HG02840 (cell line): ENCODE measurements around the gene ELFN1.
"Not testable (repeated sequence)": the region's sequence is repeated elsewhere in the genome, so short reads cannot be mapped to it uniquely, and the experiment has no call there.

Source experiments
- ATAC-seq: cut with Tn5 transposase; IDR thresholded peaks from one replicate; pipeline ENCODE4 v1.9.1; 2021; ENCODE audit warnings: mild to moderate bottlenecking, moderate library complexity, moderate number of reproducible peaks; ENCODE audit not compliant: unreplicated experiment, low FRiP score

Gene ELFN1

DNA sequence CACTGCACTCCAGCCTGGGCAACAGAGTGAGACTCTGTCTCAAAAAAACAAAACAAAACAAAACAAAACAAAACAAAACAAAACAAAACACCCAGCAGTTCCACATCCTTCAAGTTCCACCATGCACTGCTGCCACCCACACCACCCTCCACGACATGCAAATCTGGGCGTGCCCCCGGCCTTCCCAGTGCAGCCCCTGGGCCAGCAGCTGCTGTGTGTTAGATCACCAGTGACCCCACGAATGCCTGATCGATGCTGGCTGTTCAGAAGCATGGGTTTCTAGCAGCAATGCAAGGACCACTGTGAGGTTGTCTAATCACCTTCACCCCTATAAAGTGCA, 36.3 kb downstream of the ELFN1 start:
- no peak for ATAC-seq

DNA sequence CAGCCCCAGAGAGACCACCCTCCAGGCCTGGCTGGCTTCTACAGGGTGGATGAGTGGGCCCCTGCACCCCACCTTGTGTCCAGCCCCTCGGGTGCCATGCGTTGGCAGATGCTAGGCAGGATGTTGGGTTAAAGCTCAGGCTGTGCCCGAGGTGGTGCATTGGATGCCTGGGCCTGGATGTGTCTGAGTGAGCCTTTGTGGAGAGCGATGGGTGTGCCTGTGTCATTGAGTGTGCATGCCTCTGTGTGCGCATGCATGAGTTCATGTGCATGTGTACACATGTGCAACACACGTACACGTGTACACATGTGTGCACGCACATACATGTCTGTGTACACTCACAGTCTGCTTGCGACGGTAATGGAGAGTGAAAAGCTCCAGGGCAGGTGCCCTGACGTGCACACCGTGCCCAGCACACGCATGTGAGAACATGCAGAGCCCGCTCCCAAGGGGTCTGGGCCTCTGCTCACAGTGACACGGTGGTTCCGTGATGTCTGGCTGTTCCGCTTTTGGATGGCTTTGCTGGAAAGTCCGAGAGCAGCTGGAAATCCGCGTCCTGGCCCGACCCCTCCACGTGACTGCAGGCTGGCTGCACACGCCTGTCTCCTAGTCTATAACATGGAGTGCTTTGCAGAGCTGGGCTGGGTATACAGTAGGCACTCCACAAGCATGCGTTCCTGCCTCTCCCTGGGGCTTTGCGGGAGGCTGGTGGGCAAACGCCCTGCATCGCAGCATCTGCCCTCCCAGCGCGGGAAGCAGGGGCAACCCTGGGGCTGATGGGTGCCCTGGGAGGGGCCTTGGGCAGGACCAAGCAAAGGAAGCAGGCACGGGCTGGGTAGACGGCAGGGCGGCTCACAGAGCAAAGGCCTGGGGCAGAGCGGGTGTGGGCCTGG, 36.9 kb downstream of the ELFN1 start:
- no peak for ATAC-seq

DNA sequence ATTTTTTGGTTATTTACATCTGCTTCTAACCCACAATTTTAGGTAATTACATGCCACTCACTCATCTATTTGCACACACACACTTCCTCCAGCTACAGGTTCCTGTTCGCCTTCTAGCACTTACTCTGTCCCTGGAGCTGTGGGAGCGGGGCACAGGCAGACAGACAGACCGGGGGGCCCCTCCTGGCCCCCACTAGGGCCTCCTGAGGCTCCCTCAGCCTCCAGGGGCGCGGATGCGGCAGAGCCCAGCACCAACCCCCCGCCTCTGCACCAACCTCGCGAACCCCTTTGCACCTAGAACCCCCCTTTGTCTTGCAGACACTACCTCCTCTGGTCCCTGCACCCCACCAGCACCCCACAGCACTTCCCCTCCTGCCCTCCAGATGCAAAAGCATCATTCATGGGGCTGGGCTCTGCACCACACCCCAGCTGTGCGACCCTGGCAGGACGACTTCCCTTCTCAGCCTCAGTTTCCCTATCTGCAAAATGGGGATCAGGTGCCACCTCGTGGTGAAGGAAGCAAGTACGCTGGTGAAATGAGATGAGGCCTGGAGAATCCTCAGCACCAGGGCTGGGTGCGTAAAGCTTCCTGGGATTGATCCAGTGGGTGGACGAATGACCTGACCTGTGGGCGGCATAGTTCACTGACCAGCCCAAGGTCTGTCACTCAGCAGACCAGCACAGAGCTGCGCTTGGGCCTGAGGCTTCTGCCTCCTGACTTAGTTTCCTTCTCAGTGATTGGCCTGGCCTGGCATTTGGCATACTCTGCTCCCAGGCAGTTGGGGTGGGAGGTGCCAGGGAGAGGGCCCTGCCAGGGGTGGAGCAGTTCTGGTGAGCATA, 37.9 kb downstream of the ELFN1 start:
- no peak for ATAC-seq

DNA sequence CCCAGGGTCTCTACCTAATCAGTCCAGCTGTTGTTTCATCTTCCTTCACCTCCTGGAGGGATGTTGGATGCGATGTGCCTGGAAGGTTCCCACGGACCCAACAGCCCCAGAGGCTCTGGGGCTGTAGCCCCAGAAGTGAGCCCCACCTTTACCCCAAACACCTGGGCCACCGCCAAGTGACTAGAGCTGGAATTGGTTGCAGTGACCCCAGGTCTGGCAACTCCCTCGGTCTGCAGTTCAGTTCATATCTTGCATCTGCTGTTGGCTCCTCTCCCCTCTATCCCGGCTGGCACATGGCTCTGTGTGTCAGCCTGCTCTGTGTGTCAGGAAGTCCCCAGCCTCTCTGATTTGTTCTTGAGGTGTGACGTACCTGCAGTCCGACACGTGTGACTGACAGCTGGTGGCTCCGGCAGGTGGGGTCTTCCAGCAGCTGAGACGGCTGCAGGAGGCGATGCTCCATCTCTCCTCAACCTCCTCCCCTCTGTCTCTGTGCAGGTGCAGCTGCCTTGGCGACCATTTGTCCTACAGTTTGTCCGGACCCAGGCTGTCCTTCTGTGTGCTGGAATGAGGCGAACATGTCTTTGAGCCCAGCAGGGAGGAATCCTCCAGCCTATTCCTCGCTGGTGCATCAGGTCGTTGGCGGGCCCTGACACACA, 38.6 kb downstream of the ELFN1 start:
- ATAC-seq, result no peak

DNA sequence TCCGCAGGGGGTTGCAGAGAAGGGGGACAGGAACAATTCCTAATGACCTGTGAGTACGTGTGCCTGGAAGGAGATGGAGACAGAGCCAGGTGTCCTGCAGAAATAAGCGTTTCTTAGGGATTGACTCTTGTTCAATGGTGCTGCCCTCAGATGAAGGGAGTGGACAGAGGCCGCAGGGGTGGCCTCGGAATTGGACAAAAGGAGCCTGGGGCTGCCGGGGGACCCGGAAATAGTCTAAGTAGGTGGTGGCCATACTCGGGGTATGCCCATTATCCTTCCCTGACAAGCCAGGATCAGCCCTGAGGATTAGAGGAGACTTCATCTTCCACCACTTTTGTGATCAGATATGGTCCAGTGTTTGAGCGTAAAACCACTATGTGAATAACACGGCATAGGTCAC, 39.2 kb downstream of the ELFN1 start:
- ATAC-seq, result no peak

DNA sequence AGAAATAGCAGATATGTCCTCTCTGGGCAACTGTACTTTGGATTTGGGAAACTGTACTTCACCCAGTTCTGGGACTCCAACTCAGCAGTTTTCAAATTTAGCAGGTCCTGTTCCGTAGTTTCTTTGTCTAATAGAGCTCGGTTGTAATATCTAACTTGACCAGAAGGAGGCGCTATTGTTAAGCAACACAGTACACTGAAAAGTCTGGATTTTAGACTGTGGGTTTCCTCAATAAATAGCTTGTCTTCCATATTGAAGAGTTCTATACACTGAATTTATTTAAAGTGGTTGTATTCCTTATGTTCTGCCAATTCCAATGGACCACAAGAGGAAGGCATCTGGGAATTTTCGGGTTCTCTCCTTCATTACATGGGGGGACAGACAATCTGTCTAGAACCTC, 39.8 kb downstream of the ELFN1 start:
- no peak for ATAC-seq

DNA sequence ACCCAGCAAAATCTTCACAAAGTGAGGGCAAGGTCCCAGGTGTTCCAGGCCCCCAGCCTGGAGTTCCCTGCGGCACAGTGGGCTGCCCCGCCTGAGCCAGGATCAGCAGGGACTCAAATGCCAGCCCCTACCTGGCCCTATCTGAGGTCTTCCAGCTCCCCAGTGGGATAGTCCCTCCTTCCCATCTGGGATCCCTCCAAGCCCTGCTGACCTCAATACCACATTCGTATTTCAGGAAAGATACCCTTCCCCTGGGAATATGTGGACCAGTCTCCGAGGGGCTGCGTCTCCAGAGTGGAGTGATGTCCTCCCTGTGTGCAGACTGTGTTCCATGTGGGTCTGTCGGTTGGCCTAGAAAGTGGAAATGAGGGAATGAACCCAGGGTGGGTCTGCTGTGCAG, 40.9 kb downstream of the ELFN1 start:
- no peak for ATAC-seq

DNA sequence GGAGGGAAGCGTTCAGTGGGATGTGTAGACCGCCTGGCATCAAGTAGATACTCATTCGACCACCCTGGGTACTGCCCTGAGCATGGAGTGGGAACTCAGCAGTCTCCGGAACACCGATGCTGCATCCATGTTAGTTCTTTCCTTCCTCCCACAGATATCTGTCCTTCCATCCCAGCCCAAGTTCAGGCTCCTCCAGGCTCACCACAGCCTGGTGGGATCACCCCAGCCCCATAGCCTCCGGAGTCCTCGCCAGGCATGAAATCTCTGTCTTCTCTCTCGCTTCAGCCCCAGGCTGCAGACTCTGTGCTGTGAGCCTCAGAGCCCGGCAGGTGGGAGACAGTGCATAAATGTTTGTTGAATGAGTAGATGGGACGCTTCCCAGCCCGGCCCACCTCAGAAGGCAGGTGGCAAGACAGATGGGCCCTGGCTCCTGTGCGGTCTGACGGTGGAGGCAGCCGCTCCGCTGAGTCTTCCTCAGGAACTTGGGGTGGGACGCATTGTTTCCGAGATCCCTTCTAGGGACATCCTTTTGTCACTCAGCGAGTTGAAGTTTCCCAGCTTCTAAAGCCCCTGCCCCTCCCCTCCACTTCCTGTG, 42.9 kb downstream of the ELFN1 start:
- ATAC-seq, result no peak

DNA sequence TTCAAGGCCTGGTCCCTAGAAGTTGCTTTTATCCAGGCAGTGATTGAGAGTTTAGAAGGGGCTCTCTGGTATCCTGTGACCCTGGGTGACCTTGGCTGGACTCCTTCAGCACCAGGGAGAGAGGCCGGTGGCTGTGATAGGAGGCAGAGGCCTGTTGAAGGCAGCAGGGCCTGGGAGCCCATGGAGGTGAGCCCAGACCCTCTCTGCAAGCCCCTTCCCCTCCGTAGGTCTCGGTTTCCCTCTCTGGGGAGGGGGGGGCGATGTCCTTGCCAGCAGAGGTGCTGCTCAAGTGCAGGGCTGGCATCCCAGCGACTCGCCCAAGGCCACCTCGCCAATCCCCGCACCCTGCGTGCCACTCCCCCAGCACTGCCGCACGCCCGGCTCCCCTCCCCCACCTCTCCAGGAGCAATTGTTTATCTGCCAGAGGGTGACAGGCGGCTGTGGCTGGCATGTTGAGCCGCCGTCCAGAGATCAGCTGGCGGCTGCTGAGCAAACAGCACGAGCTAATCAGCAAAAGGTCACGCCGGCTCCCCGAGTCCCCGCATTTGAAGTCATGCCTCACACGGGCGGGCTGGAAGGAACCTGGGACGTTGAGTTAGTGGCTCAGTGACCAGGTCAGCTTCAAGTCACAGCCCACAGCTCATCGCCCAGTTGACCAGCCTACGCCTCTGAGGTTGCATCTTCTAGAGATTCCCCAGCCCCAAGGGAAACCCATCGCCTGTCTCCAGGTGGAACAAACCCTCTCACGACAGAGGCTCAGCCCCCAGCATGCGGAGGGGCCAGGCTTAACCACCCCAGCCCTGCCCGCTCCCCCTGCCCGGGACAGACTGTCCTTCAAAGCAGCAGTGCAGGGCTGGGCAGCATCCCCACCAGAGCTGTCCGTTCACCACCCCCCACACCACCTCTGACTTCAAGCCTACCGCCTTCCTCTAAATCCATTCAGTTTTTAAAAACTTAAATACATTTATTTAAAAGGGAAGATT, 43.7 kb downstream of the ELFN1 start:
- ATAC-seq, result no peak

DNA sequence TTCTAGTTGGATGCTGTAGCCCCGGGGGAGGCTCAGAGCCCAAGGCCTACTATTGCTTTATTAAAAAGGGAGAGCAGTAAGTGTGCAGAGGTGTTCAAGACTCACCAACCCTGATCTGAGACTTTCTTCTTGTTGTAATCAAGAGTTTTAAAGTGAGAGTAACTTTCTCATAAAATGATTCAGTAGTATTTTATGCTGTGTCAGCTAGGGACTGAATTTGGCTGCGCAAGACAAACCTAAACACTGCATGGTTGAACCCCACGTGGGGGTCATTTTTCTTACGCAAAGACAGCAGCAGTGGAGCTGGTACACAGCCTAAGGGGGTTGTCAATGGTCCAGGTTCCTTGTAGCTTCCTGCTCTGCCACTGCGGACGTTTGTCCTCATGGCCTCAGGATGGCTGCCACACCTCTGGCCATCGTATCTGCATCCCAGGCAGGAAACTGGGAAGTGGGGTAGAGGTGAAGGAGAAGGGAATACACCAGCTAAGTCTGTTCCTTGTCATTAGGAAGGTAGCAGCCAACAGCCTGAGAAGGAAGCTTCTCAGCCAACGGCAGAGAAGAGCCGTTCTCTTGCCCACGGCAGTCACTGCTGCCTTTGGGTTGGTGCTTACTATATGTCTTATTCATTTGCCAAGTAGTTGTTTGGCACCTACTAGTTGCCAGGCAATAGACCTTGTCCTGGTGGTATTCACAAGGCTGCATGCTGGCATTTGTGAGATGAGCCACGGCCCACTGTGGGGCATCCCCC, 44.7 kb downstream of the ELFN1 start:
- ATAC-seq, result no peak

DNA sequence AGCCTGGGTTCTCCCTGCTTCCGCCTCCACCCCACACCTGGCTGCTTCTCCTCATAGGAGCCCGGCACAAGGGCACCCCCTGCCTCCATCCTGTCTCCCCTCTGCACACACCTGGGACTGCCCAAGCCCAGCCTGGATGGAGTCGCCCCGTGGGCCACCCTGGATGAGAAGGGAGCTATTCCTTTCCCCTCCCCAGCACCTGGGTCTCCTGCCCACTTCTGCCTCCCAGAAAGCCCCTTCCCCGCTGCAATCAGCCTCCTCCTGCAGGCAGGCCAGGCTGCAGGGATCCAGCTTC, 45.2 kb downstream of the ELFN1 start:
- no peak for ATAC-seq

DNA sequence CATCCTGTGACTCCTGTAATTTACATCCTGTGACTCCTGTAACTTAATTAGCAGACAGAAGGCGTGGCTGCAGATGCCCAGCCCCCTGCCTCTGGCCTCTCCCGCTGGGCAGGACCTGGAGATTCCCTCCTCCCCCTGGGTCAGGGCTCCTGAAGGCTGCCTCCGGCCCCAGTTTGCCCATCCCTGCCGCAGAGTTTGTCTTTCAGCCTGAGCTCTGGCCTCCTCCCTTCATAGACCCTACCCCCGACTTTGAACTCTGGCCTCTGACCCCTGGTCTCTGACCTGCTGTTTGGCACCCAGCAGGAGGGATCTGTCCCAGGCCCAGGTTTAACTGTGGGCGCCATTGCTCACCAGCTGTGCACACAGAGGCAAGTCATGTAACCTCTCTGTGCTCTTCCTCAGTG, 45.6 kb downstream of the ELFN1 start:
- ATAC-seq, result no peak

DNA sequence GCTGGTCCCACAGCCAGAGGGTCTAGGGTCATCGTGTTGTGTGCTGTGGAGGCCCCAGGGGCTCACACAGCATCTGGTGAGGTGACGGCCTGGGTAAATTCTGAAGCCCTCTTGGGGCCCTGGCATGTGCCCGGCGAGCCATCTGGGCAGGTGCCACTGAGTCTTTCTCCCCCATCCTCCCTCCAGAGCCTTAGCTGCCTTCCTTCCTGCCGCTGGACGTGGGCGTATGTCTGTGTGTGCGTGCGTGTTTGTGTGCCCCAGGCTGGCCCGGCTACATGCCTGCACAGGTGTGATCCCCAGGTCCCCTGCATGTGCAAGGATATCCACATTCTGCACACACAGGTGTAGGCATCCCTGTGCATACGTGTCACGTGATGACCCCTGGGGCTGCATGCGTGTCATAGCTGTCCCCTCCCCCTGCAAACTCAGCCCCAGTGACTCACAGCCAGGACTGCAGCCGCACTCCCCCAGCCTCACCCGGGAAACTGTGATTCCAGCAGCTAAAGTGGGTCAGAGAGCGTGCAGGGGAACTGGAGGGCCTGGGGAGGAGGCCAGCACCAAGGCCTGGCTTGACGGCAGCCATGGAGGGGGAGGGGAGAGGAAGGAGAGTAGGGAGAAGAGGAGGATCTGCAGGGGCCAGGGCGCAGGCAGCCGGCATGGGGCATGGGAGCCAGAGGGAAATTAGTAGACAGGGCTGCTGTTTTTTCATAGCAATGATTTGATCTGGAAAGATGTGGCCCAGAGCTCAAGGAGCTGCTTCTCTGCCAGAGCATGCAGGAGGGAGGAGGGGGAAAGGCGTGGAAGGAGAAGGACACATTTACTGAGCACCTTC, 46.4 kb downstream of the ELFN1 start:
- no peak for ATAC-seq

DNA sequence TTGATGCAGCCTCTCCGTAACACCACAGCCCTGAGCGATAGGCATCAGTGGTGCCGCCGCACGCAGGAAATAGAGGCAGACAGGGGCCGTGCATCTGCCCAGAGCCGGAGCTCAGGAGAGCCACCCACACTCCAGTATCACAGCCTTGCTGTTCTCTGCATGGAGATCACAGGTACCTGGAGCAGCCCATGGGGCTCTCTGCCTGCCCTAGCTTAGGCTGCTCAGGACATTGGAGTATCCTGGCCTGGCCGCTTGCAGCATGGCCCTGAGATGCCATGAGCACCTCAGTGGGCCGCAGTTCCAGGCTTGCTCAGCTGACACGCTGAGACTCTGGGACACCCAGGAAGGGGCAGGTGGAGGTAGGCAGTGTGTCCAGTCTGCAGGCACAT, 47.0 kb downstream of the ELFN1 start:
- no peak for ATAC-seq

DNA sequence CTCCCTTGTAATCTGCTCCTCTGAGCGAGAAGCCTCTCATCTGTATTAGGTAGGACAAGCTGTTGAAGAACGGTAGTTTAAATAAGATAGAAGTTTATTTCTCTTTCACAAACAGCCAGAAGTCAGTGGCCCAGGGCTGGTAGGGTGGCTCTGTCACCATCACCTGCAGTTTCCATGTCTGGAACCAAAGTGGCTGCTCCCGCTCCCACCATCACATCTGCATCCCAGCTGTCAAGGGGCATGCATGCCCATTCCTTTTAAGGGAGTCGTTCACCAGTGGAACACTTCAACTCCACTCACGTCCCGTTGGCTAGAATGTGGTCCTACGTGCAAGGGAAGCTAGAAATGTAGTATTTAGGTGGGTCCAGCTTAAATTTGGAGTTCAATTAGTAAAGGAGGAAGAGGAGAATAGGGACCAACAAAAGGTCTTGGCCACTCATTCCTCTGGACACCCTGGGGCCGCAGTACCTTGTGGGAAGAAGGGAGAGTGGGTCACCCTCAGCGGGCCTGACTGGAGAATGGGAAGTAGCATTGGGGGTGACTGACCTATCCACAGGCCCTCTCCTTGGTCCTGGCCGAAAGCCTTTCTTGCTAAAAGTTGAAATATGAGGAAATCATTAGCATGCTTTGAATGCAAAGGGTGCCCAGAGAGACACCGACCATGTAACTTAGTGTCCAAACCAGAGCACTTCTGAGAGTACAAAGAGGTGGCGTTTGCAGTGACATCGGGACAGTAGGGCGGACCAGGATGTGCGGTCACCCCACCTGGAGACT, 48.0 kb downstream of the ELFN1 start:
- ATAC-seq, result no peak

DNA sequence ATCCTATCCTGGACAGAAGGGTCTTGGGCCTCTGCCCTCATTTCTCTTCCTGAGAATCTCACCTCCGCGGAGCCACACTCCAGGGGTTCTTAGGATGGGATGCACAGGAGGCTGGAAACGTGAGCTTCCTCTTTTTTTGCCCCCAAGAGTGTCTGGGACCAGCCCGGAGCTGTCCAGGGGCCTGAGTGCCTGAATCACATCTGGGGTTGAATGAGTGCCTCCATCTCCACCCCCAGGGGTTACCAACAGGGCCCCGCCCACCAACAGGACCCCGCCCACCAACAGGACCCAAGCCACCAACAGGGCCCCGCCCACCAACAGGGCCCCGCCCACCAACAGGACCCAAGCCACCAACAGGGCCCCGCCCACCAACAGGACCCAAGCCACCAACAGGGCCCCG, 48.8 kb downstream of the ELFN1 start:
- ATAC-seq, result not testable (repeated sequence)

DNA sequence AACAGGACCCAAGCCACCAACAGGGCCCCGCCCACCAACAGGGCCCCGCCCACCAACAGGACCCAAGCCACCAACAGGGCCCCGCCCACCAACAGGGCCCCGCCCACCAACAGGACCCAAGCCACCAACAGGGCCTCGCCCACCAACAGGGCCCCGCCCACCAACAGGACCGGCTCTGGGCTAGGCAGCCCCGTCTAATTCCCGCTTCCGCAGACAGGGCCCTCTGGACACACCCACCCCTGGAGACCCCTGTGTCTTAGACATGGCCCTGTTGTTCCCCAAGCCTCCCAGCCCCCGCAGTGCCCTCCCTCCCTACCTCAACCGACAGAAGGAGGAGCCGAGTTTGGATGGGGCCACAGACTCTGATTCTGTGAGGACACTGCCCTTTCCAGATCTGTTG, 49.2 kb downstream of the ELFN1 start:
- not testable (repeated sequence) for ATAC-seq

DNA sequence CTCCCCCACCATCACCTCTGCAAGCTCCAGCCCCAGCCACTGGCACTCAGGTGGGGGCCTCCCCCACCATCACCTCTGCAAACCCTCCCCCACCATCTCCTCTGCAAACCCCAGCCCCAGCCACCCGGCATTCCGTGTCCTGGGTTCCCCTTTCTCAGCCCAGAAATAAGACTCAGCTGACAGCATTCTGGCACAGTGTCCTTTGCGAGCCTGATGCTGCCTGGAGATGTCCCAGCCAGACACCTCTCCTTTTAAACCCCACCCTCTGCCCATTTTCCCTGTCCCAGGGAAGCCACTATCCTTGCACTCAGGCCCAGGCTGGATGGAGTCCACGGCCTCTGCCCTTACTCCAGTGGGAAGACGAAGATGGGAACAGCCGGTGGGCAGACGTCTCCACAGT, 49.8 kb downstream of the ELFN1 start:
- ATAC-seq, result no peak
